Measurements from ENCODE around the gene TANGO6.

DNA sequence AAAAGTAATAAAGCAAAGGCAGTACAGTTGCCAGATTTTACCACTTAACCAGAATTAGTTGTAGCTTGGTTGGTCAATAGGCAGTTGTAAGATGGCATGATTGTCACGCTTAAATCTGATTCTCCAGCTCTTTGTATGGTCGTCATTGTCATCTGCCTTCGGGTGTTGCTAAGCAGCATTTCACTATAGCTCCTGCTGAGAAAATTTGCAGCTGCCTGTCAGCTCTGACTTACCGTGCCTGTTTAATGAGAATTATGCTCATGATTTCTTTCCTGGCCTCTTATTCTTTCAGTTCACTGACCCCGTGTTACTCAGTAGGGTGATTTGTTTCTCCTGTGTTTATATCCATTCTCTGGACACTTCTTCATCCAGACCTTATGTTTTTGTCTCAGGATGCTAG, 66.7 kb downstream of the TANGO6 start:
- no peak for TF ChIP-seq ZFP36 (IDR thresholded peaks at IDR 0.05; ENCODE audit: borderline replicate concordance, partially characterized antibody)
- no peak for TF ChIP-seq CBX8 (IDR thresholded peaks at IDR 0.05)
- TF ChIP-seq, protein P1, sequence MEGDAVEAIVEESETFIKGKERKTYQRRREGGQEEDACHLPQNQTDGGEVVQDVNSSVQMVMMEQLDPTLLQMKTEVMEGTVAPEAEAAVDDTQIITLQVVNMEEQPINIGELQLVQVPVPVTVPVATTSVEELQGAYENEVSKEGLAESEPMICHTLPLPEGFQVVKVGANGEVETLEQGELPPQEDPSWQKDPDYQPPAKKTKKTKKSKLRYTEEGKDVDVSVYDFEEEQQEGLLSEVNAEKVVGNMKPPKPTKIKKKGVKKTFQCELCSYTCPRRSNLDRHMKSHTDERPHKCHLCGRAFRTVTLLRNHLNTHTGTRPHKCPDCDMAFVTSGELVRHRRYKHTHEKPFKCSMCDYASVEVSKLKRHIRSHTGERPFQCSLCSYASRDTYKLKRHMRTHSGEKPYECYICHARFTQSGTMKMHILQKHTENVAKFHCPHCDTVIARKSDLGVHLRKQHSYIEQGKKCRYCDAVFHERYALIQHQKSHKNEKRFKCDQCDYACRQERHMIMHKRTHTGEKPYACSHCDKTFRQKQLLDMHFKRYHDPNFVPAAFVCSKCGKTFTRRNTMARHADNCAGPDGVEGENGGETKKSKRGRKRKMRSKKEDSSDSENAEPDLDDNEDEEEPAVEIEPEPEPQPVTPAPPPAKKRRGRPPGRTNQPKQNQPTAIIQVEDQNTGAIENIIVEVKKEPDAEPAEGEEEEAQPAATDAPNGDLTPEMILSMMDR (IDR thresholded peaks at IDR 0.05), result no peak
- TF ChIP-seq FOSL2 (IDR thresholded peaks at IDR 0.05), result no peak
- TF ChIP-seq FOSL2 (CRISPR knock-in tag; IDR thresholded peaks at IDR 0.05), result no peak
